ENCODE measurements around the gene CA11.
"Not testable (repeated sequence)": the region's sequence is repeated elsewhere in the genome, so short reads cannot be mapped to it uniquely, and the experiment has no call there.

The CA11 gene

DNA sequence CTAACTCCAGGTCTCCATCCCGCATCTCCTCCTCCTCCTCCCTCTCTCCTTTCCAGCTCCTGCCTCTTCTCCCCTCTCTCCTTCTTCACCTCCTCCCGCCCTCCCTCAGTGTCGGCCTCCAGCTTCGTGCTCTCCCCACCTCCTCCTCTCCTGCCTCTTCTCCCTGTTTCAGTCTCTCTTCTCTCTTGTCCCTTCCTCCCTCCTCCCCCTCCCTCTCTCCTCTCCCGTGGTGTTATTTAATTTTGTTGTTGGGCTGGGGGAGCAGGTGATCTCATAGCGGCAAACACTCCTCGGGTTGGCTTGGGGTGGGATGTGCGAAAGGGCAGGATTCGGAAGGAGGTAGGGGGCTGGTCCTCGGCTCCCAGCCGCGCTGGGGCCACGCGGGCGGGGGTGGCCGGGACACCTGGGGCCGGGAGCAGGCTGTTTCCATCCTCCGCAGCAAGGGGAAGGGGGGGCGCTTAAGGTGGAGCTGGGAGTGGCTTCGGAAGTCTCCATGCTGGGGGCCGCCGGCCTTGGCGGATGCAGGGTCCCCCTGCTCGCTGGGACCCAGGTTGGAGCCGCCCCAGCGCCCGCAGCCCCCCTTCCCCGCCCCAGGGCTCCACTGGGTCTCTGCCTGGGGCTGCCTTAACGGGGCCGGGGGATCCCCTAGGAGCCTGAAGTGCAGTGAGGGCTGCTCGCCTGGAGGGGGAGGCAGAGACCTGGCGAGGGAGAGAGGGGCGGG is at the start of gene CA11:
TSS of gene CA11 (minus strand) at position 187 of the 721 bp plus-strand sequence. CDS start 555 bp downstream, outside the sequence.
- DNase-seq: peak; percentile 95

DNA sequence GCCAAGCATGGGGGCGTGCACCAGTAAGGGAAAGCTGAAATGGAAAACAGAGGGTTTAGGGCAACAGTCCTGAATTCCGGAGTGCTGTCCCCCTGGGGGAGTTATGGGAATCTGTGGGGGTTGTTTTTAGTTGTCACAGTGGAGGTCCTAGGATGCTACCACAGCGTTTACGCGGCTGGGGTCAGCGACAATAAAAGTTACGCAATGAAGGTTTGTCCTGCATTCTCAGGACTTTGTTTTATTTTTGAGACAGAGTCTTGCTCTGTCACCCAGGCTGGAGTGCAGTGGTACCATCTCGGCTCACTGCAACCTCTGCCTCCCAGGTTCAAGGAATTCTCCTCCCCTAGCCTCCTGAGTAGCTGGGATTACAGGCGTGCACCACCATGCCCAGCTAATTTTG is 47.6 kb upstream of the CA11 start:
- not testable (repeated sequence) for DNase-seq

DNA sequence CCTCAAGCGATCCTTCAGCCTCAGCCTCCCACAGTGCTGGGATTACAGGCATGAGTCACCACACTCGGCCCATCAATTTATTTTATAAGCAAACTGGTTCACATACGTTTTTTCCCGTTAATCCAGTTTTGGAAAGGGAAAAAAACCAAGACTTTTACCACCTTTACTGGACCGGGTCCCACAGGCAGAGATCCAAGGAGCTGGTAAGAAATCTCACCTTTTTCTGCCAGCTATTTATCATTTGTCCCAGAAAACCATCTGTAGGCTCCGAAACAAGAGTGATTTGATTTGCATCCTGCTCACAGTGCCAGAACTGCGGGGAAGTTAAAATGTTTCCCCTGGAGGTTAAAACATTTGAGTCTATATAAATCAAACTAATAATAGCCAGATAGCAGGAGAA is 43.5 kb upstream of the CA11 start:
- no peak for DNase-seq

DNA sequence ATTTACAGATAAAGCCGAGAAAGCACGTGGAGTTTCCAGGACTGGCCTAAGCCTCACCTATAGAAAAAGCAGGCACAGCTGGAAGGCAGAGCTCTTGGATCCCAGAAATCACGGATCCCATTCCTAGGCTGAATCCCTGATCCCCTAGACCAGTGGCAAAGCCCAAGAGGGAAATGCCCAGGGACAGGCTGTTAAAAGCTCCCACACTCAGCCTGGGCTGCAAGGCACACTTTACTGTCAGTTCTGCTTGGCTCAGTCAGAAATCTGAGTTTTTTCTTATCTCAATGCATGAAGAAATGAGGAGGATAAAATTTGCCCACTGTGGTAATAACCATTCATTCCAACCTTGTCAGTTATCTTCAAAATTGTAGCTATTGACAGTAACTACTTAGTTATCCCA is 41.8 kb upstream of the CA11 start:
- DNase-seq: no peak

DNA sequence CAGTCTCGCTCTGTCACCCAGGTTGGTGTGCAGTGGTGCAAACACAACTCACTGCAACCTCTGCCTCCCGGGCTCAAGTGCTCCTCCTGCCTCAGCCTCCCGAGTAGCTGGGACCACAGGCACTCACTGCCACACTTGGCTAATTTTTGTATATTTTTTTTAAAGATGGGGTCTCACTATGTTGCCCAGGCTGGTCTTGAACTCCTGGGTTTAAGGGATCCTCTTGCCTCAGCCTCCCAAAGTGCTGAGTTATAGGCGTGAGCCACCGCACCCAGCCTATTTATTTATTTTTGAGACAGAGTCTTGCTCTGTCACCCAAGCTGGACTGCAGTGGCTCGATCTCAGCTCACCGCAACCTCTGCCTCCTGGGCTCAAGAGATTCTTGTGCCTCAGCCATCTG is 40.6 kb upstream of the CA11 start:
- not testable (repeated sequence) for DNase-seq

DNA sequence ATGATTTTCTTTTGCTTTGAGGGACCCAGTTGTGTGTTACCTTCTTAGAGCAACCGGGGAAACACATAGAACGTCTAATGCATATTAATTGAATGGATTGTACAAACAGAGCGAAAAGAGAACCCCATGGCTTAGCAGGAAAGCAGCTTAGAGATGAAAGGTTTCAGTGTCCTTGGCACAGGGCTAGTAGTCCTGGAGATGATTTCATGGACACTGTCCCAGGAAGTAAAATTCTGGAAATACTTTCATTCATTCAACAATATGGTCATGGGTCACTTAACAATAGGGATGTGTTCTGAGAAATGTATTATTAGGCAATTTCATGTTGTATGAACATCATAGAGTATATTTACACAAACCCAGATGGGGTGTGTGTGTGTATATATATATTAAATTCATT is 40.1 kb upstream of the CA11 start:
- peak; percentile 15 for DNase-seq

DNA sequence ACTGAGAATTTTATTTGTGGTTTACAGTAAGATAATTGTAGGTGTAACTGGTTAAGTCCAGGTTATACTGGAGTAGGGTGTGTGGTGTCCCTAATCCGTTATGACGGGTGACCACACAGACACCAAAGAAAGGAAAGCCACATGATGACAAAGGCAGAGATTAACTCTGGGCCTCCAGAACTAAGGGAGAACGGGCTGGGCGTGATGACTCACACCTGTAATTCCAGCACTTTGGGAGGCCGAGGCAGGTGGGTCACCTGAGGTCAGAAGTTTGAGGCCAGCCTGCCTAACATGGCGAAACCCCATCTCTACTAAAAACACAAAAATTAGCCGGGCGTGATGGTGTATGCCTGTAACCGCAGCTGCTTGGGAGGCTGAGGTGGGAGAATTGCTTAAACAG is 39.6 kb upstream of the CA11 start:
- DNase-seq: no peak

DNA sequence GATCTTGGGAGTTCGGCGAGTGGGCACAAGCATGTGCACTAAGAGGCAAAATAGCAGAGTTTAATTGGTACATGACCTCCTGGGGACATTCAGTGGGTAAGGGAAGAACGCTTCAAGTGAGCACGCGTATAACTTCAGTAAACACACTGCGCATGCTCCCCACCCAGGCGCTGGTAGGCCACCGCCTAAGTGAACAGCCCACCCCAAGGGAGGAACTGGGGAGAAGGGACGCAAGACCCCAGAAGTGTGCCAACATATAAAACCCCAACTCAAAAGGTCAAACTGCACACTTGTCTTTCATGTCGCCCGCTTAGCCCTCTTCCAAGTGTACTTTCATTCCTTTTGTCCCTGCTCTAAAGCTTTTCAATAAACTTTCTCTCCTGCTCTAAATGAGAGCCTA is 37.4 kb upstream of the CA11 start:
- peak; percentile 87 for DNase-seq

DNA sequence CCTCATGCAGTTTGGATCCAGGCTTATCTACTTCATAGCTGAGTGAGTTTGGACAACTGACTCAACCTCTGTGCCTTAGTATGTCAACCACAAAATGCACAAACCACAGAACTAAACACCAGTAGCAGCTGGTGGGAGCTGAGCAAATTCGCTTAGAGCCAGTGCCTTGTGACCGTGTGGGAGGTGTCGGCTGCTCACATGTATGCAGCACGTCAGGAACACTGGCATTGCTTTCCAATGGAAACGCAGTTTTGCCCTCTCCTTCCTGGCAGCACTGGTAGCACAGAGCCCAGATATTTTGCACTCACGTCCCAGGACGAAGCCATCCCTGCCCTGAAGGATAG is 35.1 kb upstream of the CA11 start:
- DNase-seq: no peak

DNA sequence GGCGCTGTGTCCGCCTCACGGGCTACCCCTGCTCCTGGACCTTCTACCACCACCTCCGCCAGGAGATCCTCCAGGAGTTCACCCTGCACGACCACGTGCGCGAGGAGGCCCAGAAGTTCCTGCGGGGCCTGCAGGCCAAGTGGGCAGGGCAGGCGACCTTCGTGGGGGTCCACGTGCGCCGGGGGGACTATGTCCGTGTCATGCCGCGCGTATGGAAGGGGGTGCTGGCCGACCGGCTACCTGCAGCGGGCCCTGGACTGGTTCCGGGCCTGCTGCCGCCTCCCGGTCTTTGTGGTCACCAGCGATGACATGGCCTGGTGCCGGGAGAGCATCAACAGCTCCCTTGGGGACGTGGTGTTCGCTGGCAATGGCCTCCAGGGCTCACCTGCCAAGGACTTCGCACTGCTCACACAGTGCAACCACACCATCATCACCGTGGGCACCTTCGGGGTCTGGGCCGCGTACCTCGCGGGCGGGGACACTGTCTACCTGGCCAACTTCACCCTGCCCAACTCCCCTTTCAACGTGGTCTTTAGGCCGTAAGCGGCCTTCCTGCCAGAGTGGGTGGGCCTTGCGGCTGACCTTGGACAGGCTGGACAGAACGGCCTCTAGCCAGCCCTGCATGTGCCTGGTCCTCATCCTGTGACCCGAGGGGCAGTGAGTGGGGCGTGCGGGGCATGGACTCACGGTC is 34.6 kb upstream of the CA11 start:
- no peak for DNase-seq

DNA sequence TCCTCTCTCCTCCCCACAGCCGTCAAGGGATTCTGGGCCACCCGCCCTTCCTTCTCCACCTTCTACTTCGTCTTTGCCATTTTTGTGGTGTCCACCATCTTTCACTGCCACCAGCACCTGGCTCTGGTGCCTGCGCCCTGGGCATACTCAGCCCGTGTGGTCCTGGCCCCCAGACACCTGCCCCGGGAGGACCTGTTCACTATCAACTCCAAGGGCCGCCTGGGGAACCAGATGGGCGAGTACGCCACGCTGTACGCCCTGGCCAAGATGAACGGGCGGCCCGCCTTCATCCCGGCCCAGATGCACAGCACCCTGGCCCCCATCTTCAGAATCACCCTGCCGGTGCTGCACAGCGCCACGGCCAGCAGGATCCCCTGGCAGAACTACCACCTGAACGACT is 34.0 kb upstream of the CA11 start:
- DNase-seq: not testable (repeated sequence)

DNA sequence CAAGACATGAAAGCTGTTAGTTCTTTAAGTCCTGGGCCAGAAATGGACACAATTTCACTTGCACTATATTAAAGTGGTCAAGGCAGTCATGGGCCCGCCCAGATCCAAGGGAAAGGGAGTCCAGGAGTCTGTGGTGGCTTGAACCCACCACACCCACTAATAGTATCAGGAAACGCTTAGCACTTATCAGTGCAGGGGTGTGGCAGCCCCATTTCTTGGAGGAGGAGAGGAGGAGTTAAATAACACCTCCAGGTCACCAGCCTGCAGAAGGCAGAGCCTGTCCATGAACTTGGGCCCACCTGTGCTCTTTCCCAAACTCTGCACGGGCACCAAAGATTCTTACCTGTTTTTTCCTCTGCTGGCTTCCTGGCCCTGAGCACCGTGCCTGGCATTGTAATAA is 32.2 kb upstream of the CA11 start:
- DNase-seq: no peak

DNA sequence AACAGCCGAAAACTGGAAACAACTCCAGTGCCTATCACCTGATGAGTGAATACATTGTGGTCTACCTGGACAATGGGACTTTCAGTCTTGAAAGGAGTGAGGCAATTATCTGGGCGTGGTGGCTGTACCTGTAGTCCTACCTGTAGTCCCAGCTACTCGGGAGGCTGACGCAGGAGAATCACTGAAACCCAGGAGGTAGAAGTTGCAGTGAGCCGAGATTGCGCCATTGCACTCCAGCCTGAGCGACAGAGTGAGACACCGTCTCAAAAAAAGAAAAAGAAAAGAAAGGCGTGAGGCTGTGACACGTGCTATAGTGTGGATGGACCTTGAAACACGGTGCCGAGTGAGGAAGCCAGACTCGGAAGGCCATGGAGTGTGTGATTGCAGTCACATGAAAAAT is 30.9 kb upstream of the CA11 start:
- peak; percentile 73 for DNase-seq

DNA sequence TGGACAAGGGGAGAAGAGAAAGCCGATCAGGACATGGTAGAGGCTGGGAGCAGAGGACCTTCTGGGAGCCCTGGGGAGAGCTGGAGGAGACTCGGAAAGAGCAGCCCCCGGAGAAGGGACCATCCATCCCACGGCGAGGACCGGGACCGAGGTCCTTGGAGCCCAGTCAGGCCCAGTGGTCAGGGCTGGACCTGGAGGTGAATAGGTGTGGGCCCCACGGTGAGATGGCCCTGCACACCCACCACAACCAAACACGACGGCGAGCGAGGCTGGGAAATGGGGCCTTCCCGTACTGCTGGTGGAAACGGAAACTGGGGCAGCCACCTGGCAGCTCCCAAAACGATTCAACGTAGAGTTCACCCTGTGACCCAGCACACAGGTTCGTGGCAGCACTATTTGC is 30.5 kb upstream of the CA11 start:
- no peak for DNase-seq

DNA sequence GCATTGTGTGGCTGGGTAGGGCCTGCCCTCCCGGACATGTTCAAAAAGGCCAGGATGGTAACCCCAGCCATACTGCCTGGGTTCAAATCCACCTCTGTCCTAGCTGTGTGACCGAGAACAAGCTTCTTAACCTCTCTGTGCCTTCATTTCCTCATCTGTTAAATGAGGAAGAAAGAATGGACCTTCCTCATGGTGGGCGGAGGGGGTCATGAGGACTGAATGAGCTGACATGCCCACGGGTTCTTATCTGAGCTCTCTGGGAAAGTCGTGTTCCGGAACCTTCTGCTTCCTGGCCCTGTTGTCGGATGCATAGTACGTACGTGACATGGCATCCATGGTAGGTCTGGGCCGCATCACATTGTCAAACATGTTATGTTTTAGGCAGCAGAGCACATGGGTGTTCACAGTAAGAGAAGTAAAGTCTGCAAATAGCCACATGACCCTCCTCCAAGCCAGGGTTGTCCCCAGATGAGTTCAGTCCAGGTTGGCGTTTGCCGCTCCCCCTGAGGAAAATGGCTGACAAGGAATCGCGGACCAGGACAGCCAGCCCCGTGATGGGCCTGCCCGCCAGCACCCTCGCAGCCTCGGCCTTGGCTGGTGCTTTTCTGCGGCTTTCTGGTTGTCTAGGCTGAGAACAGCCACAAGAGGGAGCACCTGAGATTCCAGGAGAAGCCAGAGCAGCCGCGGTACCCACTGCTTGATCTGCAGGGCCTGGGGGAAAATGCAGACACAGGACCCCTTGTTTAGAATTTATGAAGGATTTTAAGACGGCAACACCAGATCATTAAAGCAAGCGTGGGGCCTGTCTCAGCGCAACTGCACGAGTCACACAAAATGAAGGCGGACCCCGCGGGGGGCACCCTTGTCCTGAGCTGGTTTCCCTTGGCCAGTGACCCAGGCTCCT is 29.2 kb upstream of the CA11 start:
- DNase-seq: peak; percentile 88

DNA sequence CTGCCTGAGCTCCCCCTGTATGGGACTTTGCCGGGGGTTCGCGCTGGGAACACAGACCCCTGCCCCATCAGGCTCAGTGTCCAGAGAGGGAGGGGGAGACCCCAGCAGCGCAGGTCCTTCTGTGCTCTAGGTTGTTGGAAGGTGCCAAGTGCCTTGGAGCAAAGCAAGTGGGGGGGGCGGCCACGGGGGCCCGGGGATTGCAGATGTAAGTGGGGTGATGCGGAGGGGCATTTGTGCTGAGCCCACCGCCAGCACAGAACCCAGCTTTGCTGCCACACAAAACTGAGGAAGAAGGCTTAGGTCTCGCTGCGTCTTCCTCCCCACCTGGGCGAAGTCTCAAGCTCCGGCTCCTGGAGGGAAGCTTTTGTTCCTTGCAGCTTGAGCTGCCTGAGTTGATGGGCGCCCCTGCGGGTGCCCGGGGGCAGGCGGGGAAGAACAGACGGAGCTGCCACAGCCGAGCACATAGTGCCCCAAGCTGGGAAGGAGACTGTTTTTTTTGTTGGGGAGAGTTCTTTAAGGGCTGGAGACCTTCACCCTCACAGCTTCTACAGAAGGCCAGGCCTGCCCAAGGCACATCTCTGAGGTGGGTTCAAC is 28.3 kb upstream of the CA11 start:
- DNase-seq: no peak

DNA sequence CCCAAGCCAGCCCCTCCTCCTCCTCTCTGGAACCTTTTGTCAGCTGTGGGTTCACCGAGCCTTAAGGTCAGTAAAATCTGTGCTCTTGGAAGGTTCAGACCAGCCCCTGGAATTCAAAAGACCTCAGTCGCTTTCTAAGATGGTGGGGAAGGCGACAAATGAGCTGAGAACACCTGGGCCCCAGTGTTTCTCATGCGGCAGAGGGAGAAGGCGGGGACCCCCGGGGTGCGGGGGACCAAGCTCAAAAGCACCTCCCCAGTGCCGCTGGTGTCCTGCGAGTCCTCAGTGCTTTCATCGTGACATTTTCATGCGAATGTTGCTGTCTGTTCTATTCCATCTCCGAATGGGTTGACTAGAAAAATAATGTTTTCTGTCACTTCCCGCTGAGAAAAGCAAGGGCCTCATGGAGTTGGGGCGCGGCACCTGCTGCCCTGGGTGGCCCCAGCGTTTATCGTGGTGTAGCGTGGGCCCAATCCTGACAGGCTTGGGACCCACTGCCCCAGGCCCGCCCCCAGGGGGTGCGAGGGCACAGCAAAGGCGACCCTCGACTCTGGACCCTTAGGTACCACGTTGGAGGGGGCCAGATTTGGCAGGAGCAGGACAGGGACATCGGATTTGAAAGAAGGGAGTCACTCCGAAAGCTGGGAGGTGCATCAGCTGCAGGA is 27.6 kb upstream of the CA11 start:
- no peak for DNase-seq

DNA sequence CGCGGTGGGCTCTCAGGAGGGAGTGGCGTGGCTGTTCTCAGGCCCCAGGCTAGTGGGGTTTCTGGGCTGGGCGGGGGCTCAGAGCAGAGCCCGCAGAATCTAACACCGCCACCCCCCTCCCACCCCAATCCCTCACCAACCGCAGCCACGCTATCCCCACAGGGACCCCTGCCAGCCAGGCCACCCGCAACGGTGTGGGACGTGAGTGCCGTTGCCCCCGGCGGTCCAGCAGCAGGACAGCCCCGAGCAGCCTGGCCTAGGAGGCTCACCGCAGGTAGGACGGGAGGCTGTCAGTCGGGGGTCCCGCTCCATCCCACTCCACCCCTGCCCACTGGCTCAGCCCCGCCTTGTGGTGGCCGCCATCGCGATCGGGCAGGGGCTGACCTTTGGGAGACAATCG is 27.0 kb upstream of the CA11 start, which contains the start of gene NTN5:
TSS of gene NTN5 (minus strand) at position 24 of the 400 bp plus-strand sequence. CDS start 2,031 bp downstream, outside the sequence.
- no peak for DNase-seq

DNA sequence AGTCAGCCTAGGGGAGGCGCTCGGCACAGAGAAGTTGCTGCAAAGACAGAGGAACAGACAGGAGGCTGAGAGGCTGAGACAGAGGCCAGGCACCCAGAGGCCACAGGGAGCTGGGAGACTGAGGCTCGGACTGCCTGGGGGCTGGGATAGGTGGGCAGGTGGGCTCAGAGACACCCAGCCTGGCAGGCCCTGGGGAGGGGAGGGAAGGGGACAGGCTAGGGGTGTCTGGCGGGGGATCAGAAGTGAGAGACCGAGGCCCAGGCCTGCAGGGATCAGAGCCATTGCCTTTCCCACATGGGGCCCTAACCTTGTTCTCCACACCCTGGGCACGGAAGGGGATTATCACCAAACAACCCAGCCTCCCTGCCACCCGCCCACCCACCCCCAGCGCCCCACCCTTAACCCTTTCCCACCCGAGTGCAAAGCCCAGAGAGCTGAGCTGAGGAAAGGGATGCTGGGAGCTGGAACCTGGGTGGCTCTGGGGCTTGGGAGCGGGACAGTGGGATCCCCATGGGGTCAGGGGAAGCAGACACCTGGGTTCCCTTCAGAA is 25.5 kb upstream of the CA11 start:
- DNase-seq: no peak

DNA sequence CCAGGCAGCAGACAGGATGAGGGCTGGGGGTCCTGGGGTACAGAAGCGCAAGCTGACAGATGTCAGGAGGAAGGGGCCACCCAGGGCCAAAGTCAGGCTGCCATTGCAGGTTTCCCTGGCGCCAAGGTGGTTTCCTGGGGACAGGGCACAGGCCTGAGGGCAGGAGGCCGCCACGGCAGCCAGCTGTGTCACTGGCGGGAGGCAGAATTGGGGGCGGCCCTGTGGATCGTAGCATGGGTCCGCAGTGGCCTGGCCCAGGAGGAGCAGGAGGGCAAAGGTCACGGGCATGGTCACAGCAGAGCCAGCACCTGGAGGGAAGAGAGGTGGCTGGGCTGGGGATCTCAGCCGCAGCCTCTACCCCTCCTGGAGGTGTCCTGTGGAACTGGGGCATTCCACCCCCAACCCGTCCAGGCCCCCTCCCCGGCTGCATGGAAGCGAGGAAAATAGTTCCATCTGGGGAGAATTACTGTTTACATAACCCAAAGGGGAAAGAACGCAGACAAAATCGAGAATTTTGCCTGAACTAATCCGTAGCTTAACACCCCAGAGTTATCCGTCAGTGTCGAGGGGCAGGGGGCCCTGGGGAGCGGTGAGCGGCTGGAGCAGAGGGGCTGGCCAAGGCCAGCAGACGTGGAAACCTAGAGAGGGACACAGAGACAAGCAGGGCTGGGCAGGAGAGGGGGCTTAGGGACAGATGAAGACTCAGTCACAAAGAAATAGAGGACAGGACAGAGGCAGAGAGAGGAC is 24.9 kb upstream of the CA11 start:
- DNase-seq: no peak

DNA sequence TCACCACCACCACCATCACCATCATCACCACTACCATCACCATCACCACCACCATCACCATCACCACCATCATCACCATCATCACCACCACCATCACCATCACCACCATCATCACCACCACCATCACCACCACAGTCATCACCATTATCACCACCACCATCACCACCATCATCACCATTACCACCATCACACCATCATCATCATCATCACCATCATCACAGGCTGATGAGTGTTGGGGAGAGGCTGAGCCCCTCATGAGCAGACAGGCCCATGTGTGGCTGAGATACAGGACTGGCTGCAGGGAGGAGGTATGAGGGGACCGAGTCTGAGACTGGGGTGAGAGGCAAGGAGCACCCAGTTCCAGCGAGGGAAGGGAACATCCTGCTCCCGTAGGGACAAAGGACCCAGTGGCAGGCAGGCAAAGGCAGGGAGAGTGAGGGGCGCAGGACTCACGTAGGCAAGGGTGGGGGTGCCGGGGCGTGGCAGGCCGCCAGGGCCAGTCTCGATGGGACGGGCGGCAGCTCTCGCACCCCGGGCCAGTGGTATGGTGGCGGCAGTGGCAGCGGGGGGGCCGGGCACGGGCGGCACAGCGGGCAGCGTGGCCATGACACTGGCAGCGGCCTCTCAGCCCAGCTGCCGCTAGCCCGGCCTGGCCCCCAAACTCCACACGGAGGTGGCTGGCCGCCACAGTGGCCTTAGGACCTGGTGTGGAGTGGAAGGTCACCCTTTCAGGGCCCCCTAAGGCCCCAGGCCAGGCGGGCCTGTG is 24.1 kb upstream of the CA11 start:
- DNase-seq: no peak
